Loucy (cell line): ENCODE results near the gene OGFR.

ENCODE experiments used
- EZH2phosphoT487 ChIP-seq: fragments of 200-600 bp; IDR thresholded peaks from 2 replicates; pipeline ENCODE4 v1.6.1; 2018; ENCODE audit warnings: antibody characterized with exemption, mild to moderate bottlenecking, moderate library complexity, borderline replicate concordance
- TF ChIP-seq, protein P1 (sequence below): fragments of 200-600 bp; sonication (generic); conservative IDR thresholded peaks from 2 replicates; pipeline ENCODE4 v1.5.1; 2014; ENCODE audit warnings: mild to moderate bottlenecking, antibody characterized with exemption, low read length

DNA sequence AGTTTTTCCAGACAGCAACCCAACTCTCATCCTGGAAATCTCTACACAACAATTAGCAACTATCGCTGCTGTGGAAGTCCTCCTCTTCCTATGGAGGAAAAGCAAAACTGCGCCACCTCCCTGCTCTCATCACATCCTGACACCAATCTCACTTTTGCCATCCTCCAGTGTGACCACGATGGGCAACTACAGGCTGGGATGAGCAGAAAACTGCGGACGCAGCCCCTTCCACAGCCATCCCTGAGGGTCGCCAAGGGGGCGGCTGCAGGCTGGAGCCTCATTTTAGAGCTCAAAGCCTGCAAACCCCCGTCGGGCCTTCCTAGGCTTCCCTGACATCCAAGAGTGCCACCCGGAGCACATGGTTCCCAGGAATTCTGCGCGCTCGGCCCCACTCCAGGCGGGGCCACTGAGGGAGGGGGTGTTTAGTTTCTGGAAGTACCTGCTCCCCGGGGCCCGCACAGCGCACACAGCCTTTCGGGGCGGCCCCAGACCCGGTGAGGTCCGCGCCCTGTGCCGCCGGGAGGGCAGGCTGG lies 55.8 kb downstream of the OGFR start:
- TF ChIP-seq, protein P1, sequence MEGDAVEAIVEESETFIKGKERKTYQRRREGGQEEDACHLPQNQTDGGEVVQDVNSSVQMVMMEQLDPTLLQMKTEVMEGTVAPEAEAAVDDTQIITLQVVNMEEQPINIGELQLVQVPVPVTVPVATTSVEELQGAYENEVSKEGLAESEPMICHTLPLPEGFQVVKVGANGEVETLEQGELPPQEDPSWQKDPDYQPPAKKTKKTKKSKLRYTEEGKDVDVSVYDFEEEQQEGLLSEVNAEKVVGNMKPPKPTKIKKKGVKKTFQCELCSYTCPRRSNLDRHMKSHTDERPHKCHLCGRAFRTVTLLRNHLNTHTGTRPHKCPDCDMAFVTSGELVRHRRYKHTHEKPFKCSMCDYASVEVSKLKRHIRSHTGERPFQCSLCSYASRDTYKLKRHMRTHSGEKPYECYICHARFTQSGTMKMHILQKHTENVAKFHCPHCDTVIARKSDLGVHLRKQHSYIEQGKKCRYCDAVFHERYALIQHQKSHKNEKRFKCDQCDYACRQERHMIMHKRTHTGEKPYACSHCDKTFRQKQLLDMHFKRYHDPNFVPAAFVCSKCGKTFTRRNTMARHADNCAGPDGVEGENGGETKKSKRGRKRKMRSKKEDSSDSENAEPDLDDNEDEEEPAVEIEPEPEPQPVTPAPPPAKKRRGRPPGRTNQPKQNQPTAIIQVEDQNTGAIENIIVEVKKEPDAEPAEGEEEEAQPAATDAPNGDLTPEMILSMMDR: peak; percentile 37
- TF ChIP-seq EZH2phosphoT487: no peak
